K562 (cell line): ENCODE data around the gene KCTD3. TPM values are rescaled to one million over a fixed set of nuclear protein-coding genes. Genes with fewer than 3 reads are reported as not detected.

Experiments used
- DNMT1 ChIP-seq: fragments of 450-650 bp; IDR thresholded peaks from 2 replicates; pipeline ENCODE4 v1.6.1; 2016; ENCODE audit warnings: antibody characterized with exemption, mild to moderate bottlenecking
- E2F6 ChIP-seq, 2 experiments: IDR thresholded peaks; 2 replicates each; pipeline ENCODE4 v1.6.1; 2011; ENCODE audit warnings: borderline replicate concordance in 1 of 2, control low read depth in 1 of 2, low read depth in 1 of 2, low read length in 1 of 2, mild to moderate bottlenecking in 1 of 2, mixed read lengths in 1 of 2, moderate library complexity in 1 of 2; ENCODE audit not compliant: insufficient read depth in 1 of 2, insufficient read length in 1 of 2, poor library complexity in 1 of 2, severe bottlenecking in 1 of 2; ENCODE audit errors: extremely low read depth in 1 of 2
- SRSF3 ChIP-seq: fragments of 200-400 bp; formaldehyde crosslinking; IDR thresholded peaks from 2 replicates; pipeline ENCODE4 v1.6.1; 2016; ENCODE audit warnings: mild to moderate bottlenecking, low read length, moderate library complexity; ENCODE audit not compliant: insufficient read depth
- ZSCAN29 ChIP-seq: fragments of 450-650 bp; IDR thresholded peaks from 2 replicates; pipeline ENCODE4 v1.6.1; 2017
- polyA plus RNA-seq, 8 experiments: library from polyadenylated mRNA; depleted of rRNA in 4 of 8; stranded (reverse) in 5 of 8; unstranded in 3 of 8; fragments of >200 nt; fragmentation: Nextera tagmentation in 2 of 8; fragmentation: Illumina TruSeq in 1 of 8; extraction: Ambion mirVana in 2 of 8; extraction: Trizol in 1 of 8; gene quantifications; 2 replicates each; pipeline versions ENCODE4 v1.2.1 to v1.2.3, GENCODE V29; 2011 to 2014; ENCODE audit warnings: inconsistent platforms in 1 of 8, missing spikeins in 1 of 8
- total RNA-seq, 7 experiments: library from RNA; depleted of rRNA in 6 of 7; stranded (reverse); fragments of >200 nt in 6 of 7; fragmentation: Illumina TruSeq in 2 of 7; extraction: Trizol in 2 of 7; gene quantifications; 2 replicates each; pipeline versions ENCODE4 v1.2.1 to v1.2.3, GENCODE V29; 2011 to 2021; ENCODE audit warnings: low replicate concordance in 1 of 7
- TF ChIP-seq, protein P1 (sequence below), 3 experiments: IDR thresholded peaks in 2 of 3; conservative IDR thresholded peaks in 1 of 3; 2 replicates each; pipeline ENCODE4 v1.5.1; 2011 to 2012; ENCODE audit warnings: low read length in 3 of 3, mild to moderate bottlenecking in 3 of 3, control low read depth in 2 of 3, improper control_type of control experiment in 1 of 3, inconsistent platforms in 1 of 3, low read depth in 1 of 3, mixed read lengths in 1 of 3, moderate library complexity in 1 of 3; ENCODE audit not compliant: insufficient read depth in 2 of 3
- TF ChIP-seq, protein P2 (sequence below): fragments of 450-650 bp; IDR thresholded peaks from 2 replicates; pipeline ENCODE4 v1.6.1; 2016

The KCTD3 gene
- total and polyA plus RNA-seq, 9 of the 15 experiments (the other 6 are each of a cell fraction or from before 2014, with no cell fraction given): 12.8 to 77.1 (median 44.3) TPM

DNA sequence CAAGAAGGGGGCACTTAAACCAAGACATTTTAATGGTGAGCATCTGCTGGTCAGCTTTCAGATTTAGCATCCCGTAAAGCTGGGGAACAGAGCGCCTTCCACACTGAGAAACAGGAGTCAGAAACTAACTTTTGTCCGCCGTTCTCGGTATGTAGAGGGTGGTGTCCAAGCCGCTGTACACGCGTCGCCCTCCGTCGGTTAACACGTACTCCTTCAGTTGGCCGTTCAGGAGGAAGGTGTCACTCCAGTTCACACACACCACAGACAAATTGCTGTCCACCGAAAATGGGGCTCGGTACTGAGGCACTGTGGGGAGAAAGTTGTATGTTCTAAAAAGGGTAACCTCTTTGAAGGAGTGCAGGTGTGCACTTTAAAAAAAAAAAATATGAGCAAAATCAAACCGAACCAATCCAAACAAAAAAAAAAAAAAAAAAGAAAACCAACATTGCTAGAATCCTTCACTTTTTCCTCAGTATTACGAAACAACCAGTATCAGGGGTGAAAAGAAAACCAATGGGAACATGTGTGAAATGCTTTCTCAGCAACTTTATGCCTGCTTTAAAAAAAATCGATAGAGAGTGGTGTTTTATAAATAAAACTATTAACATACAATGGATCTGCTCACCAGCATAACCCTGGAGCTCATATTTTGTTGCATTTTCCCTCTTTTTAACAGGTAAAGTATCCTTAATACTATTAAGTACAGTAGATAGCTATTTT is 73.5 kb downstream of the KCTD3 start (continued):
- TF ChIP-seq, protein P1, sequence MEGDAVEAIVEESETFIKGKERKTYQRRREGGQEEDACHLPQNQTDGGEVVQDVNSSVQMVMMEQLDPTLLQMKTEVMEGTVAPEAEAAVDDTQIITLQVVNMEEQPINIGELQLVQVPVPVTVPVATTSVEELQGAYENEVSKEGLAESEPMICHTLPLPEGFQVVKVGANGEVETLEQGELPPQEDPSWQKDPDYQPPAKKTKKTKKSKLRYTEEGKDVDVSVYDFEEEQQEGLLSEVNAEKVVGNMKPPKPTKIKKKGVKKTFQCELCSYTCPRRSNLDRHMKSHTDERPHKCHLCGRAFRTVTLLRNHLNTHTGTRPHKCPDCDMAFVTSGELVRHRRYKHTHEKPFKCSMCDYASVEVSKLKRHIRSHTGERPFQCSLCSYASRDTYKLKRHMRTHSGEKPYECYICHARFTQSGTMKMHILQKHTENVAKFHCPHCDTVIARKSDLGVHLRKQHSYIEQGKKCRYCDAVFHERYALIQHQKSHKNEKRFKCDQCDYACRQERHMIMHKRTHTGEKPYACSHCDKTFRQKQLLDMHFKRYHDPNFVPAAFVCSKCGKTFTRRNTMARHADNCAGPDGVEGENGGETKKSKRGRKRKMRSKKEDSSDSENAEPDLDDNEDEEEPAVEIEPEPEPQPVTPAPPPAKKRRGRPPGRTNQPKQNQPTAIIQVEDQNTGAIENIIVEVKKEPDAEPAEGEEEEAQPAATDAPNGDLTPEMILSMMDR (IDR thresholded peaks at IDR 0.05 in 2 of 3, conservative IDR thresholded peaks at IDR 0.05 in 1 of 3; ENCODE audit: insufficient read depth in 2 of 3, low read depth in 1 of 3, low read length in 3 of 3): 0 out of 6 replicates have a peak, but pooled peaks of 1 of the 3 experiments have one; percentile 21
- TF ChIP-seq, protein P2, sequence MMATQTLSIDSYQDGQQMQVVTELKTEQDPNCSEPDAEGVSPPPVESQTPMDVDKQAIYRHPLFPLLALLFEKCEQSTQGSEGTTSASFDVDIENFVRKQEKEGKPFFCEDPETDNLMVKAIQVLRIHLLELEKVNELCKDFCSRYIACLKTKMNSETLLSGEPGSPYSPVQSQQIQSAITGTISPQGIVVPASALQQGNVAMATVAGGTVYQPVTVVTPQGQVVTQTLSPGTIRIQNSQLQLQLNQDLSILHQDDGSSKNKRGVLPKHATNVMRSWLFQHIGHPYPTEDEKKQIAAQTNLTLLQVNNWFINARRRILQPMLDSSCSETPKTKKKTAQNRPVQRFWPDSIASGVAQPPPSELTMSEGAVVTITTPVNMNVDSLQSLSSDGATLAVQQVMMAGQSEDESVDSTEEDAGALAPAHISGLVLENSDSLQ: 0 out of 2 replicates have a peak, but pooled peaks have one; percentile 10
- TF ChIP-seq ZSCAN29 (no peak), DNMT1 (no peak), E2F6 (IDR thresholded peaks at IDR 0.05; ENCODE audit: borderline replicate concordance in 1 of 2, extremely low read depth in 1 of 2, insufficient read depth in 1 of 2, insufficient read length in 1 of 2, low read depth in 1 of 2, low read length in 1 of 2, poor library complexity in 1 of 2, severe bottlenecking in 1 of 2) (peak in 1 of 2 experiments; percentile 14), SRSF3 (no peak)
